Stimulated activated naive CD4-positive, alpha-beta T cell treated with Interleukin-2 at 50 U/mL for 16 hours (primary cell): ENCODE data around the gene WWTR1.

Source experiments
- DNase-seq: peaks from one replicate; lab custom pipeline; 2025; lab: John Stamatoyannopoulos, UW

Gene WWTR1

DNA sequence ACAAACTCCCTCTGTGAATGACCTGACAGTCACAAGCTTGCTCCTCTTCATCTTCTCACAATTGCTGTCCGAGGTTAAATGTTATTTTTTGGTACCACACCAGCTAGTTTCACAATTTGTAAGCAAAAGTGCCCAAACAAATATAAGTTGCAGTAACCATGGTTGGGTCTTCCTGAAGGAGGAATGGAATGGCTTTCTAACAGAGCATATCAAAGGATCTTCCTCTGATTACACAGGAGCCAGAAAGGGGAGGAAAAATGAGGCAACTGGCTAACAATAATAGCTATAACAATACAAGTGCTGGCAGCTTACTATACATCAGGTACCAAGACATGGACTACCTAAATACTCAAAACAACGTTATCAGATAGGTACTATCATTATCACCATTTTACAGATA is 90.4 kb downstream of the WWTR1 start:
- no peak for DNase-seq

DNA sequence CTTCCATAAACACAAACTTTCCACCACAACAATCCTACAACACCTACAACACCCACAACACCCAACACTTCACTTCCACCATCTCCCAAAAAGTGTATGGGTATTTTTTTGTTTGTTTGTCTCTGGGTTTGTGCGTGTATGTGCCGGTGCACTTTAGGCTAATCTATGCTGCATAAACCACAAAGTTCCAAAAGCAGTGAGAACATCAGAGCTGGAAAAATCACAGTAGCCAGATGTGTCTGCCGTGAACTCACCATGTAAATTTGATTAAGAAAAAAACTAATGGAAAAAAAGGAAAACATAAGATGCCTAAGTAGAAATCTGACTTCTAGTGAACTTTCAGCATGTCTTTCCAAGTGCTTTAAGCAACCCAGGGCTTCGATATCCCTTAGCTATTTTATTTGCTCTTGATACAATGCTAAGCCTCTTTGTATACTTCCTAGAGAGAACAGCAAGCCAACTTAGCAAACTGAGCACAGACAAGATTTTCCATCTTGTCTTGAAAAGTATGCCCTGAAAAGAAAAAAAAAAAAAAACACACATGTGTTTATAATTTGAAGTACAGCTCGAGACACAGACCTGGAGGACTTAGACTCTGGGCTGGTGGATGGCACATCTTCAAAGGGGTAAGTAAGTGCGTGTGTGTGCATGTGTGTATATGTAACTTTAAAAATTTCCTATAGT is 91.4 kb downstream of the WWTR1 start:
- no peak for DNase-seq

DNA sequence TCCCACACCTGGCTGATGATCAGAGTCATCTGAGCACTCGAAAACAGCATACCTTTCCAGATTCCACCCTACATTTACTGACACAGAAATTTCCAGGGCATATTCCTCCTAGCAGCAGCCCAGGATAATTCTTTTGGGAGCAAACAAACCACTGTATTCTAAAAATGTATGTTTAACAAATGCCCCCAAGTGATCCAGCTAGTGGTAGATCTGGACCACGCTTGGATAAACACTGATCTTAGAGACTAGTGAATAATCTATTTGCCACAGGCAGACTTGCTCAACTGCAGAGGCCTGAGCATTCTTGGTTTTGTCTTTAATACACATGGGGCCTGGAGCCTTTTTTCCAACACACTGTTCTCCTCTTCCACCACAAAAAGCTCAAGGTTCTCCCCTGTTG is 93.7 kb downstream of the WWTR1 start:
- no peak for DNase-seq

DNA sequence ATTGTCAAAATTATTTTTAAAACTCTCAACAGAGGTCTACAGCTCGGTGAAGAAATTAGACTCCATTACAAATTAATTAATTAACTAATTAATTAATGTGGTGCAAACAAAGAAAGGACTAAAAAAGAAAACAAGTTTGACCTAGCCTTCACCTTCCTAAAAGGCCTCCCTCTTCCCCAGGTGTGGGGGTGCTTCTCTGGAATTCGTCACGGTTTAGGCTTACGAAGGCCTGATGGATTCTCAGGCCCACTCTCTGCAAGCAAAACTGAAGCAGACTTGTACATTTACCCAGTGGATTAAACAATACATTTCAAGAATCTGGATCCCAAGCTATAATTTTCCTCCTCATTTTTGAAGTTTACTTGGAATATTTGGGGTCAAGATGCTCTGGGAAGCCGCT is 94.7 kb downstream of the WWTR1 start:
- DNase-seq: no peak

DNA sequence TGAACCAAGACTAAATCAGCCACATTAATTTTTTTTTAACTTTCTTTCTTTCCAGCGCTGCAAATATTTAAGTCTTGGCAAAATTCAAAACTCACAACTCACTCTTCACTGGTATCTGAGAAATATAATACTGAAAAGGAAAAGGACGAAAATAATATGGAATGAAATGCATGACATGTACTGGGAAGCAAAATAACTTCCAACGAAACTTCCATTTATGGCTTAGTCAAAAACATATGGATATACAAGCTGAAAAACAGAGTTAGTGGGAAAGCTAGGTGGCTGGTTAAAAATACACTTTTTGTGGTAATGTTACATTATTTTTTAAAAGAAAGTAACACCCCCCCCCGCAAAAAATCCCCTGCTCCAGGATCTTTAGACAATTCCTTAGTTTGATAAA is 97.2 kb downstream of the WWTR1 start:
- DNase-seq: no peak

DNA sequence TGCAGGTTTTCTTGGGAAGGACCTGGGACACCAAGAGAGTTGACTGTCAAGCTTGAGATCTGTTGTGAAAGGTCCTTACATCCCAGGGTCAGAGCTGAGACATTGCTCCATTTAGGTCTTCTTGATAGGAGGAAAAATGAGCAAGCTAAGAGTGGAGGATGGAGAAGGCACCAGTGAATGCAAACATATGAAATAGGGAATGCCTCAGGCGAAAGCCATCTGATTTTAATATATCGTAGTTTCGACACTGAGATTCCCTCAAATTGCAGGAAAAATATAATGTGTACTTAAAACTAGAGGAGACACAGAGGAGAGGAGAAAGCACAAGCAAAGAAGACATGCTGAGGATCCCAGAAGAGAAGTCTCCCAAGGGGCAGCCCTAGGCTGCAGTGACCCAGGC is 97.8 kb downstream of the WWTR1 start:
- no peak for DNase-seq

DNA sequence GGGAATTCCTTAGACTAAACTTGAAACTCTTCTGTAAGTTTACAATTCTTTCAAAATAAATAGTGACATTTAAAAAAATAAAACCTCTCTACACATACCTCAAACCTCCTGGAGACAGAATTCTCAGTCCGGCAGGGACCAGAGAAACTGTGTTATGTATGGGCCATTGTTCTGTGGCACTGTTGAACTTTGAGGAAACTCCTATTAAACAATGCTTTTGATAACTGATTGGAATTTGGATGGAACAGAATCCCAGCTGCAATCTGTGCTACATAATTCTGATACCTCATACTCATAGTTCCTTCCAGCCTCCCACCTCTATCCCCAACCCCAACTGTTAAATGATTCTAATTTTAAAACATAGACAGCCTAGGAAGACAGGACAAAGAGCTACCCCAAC is 98.3 kb downstream of the WWTR1 start:
- no peak for DNase-seq

DNA sequence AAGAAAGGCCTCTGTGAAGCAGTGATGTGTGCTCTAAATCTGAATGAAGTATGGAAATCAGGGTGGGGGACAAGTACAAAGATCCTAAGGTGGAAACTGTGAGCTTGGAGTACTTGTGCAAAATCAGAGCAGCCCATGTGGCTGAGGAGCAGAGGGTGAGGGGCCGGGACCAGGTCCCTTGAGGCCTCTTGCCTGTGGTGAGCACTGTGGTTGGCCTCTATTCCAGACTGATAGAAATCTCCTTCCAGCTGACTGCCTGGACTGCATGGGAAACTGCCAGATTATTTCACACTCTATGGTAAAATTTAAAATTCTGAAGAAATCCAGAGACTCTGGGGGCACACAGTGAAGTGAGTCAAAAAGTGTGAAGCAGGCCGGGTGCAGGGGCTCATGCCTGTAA is 101.9 kb downstream of the WWTR1 start:
- DNase-seq: no peak

DNA sequence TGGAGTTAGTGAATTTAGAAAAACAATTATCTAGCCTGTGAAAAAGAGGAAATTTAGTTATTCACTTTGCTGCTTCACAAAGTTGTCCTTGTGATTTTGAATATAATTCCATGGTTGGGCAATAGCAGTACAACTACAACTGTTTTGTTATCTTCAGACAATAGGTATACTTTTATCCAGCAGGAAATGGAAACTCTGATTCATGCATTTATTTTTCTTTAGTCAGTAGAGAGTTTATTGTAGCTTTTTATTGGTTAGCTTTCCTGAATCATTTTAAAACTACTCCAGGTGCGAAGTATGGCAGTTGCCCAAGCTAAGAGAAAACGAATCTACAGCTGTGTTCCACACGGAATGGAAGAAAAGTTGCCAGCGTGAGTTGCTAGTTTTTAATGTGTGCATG is 103.0 kb downstream of the WWTR1 start:
- no peak for DNase-seq

DNA sequence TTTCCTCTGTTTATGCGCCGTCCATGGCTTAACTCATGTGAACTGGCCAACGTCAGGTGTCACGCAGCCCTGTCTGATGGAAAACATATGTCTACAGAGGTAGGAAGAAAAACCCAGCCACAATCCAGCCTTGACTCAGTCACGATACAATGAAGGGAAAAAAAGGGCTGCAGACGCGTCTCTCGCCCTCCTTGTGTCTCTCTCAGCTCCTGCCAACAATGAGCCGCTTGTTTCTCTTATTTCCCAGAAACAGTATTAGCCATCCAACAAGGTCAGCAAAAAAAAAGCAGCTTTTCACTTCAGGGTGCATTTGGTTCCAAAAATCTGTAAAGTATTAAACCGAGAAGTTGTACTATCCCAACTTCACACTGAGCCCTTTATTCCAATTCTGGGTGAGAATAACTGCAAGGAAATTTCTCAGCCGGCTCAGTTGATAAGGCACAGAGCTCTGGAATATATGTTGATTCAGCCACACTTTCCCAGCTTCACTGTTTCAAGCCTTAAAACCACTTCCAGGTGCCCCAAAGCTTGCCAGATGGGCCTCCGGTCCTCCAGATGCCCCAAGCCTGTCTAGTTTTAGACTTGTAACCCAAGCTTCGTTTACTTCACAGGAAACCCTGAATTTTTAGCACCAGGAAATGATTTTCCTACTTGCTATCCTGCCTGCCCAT is 103.9 kb downstream of the WWTR1 start:
- no peak for DNase-seq

DNA sequence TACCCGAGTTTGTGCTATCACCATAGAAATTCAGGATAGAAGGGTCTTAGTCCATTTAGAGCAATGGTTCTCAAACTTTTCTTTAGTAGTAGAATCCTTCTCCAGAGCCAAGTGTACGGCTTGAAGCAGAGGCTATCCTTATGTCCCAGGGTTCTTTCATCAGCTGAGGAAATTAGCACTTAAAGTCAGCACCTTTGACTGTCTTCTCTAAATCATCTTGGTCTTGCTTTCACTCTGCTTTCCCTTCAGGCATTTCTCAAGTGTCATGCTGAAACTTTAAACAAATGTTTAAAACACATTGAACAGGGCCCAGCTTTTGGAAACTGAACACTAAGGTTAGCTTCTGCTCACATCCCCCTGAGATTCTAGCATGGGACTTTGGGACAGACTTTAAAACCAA is 105.1 kb downstream of the WWTR1 start:
- DNase-seq: no peak

DNA sequence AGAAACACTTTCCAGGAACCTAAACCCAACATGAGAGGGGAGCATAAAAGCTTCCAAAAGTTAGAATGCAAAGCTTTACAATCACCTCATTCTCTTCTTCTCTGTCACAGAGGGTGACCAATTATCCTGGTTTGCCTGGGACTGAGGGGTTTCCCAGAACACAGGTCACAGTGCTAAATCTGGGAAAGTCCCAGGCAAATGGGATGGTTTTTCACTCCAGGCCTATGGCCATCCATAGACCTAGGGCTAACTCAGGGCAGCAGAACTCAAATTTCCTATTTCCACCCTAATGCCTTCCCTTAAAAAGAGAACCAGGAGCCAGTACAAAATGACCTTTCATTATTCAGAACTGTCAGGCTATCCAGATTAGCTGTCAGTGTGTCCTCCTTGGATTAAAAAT is 106.3 kb downstream of the WWTR1 start:
- DNase-seq: no peak

DNA sequence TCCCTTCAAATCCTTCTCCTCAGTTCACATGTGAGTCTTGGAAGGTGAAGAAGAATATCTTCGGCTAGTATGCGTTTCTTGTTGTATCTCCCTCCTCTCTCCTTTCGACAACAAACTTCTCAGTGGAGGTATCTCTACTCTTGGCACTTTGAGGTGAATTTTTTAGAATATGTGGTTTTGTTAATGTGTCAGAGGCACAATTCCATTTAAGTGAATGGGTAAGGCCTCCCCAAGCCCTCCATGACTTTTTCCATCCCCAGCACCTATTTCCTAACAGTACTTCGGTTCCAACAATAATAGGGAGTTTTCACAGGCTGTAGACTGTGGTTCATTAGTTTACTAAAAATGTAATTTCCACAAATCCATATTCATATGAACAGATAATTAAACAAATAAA is 109.2 kb downstream of the WWTR1 start:
- no peak for DNase-seq

DNA sequence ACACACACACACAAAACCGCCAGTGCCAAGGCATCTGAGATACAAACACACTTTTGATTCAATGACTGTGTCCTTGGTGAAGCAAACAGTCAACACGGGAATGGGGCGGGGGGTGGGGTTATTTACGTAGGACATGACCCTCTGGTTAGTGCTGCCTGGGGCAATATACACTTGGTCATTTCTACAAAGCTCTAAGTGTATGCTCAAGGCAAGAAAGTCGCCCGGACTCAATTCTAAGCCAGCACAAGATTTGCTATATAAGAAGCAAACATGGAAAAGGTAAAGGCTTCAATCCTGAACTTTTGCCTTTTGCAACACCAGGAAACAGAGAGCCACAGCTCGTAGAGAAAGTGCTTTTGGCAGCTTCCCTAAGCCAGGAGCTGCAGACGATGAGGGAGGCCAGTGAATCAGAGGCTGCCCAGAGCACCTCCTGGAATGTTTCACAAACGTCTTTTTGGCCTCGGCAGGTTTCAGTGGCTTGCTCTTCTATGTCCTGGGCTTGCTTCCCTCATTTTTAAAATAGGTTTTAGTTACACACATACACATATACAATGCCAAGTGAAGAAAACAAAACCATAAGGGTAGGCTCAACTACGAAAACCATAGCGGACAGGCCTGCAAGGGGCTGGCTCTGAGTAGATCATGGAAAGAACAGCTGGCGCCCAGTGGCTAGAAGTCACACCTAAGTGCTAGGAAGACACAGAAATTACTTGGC is 109.7 kb downstream of the WWTR1 start:
- DNase-seq: no peak

DNA sequence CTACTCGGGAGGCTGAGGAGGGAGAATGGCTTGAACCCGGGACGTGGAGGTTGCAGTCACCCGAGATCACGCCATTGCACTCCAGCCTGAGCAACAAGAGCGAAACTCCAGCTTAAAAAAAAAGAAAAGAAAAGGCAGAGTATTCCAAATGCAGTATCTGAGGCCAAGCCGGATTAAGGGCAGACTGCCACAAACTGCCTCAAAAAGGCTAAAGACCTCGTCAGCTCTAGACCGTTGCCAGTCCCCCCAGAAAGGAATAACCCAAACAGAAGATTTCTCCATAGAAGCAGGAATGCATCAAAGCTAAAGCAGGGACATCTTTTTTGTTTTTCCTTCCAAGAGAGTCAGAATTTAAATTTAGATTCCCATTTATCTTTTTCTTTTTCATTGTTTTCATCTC is 110.4 kb downstream of the WWTR1 start:
- DNase-seq: no peak

DNA sequence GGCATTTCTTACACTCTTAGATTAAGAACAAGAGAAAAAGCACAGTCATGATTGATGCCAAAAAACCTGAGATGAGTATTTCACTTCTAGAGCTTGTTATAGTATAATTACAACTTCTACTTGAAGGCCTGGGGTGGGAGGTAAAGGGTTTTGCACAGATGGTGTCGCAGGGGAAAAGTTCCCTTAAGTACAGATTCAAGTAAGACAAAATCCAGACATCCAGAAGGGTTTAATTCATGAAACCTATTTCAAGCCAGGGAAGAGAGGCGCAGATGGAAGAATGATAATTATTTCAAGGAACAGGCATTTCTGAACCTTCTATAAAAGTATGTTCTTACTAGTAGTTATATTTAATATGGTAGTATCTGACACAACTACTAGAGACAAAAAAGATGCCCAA is 112.8 kb downstream of the WWTR1 start:
- DNase-seq: no peak

DNA sequence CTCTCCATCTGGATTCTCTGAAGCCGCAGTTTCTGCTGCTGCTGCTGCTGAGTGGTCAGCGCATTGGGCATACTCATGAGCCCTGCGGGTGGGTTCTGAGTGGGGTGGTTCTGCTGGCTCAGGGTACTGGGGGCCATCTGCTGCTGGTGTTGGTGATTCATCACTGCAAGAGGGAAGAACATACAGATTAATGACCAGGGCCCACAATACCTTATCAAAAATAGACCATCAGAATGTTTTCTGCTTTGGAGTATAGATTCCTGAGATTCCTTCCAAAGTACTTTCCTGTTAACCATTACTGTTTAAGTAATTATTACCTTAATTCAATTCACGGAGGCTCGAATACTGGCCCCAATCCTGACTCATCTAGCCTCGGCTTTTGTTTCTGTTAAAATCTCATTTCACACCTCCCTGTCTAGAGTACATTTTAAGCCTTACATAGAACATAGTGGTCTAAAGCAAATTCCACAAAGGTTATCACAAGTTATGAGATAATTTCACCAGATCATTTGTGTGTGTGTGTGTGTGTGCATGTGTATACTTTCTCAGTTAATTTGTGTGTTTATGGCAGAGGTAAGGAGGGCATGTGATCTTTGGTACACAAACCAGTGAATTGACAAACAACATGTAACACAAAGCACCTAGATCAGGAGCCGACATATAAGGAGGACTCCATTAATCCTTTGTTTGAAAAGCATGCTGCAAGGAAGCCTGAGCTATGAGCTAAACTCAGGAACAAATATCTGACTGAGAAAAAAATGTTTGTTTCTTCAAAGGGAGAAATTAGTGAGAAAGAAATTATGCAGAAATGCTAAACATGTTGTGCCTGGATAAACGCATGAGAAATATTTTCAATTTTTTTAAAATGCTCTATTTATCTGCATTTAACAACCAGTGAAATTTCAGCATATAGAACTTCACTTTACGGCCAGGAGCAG is 115.2 kb downstream of the WWTR1 start:
- DNase-seq: no peak

DNA sequence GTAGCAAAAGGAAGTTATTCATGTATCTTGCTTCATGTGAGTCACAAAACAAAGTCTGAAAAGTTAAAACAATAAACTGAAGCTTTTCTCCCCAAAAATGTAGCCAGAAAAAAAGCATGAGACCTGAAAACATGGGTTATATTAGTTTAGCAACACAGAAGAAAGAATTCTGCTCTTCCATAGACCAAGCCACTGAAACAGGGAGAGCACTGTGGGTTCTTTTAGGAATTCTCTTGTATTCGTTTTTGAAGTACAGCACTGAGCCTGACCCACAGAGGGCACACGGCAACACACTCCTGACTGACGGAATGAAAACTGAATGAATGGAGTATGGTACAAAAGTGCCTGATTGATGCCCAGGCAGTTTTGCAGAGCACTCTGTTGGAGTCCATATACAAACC is 116.7 kb downstream of the WWTR1 start:
- DNase-seq: no peak

DNA sequence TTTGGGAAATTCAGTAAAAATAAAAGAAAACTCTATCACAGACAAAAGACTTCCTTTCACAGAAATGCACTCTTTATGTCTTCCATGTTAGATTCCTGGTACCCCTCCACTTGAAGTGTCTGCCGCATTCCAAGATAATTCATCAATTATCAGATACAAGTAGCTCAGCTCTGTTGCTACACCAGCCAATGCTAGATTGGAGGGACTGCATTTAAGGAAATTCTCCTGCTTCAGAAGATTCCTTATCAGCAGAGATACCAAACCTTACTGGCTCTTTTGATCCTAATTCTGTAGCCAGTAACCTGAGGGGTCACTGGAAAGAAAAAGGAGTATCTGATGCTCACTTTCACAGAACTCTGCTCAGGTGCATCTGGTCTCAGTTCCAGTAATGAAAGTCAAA is 119.5 kb downstream of the WWTR1 start:
- DNase-seq: no peak

DNA sequence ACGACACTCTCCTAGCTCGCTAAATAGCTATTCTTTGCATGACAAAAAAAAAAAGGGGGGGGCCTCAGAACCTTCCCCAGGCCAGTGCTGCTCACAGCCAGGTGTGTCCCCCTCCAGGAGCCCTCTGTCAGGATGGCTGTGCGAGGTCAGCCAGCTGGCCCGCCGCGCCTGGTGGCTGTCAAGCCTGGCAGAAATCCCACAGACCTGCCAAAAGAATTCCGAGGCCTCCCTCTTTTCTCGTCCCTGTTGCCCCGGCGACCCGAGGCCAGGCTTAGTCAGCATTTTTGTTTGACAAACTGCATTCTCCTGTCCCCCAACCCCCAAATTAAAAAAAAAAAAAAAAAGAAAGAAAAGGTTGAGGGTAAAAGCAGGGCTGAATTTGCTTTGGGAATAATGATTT is 121.4 kb downstream of the WWTR1 start:
- DNase-seq: no peak

DNA sequence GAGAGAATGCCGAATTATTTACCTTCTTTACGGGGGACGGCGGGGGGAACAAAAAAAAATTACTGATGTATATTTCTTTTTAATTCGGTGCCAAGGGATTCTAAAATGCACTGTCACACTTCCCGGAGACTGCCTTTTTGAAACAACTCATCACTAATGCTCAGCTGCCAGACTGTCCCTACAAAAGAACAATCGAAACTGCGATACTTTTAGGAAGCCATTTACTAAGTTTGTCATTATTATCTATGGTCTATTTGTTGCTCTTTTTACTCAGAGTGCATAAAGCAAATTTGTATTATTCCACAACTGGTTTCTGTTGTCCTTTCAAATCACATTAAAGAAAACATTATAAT is 122.5 kb downstream of the WWTR1 start:
- DNase-seq: no peak

DNA sequence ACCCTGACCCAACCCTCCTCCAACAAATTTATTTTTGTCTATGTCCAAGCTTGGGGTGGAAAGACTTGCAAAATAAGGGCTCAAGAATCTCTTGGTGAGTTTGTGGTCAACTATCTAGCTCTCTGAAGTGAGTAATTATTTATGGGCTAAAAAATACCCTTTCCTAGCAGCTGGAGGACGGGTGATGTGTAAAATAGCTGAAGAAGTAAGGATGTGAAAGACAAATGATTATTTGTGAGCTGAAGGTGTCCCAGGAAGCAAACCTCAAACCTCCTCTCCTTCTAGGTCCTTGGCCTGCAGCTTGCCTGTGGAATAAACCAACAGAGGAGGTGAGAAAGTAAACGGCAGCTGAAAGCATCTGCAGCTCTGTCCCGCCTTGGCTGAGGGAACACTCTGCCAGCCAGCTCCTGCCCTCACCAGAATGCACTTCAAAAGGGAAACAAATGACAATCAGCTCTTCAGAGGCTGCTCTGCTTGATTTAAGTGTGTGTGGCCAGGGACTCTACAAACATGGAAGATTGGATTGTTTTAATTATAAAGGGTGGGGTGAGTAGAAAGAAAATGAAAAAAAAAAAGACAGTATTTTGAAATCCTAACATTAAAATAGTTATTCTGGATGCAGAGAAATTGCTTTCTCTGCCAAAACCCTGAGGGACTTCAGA is 123.0 kb downstream of the WWTR1 start:
- no peak for DNase-seq
